Right hindlimb (tissue), 1 donor: ENCODE measurements around the gene CELA2A.
"Not testable (repeated sequence)": the region's sequence is repeated elsewhere in the genome, so short reads cannot be mapped to it uniquely, and the experiment has no call there.

Source experiments
- DNase-seq: peaks from one replicate; pipeline ENCODE4 v3.0.0-alpha.2; 2018

The CELA2A gene

GRCh38 chr1:15445390-15446122 lies 11.0 kb upstream of the CELA2A start:
- no peak for DNase-seq

- DNase-seq, result no peak
Measured at GRCh38 chr1:15446212-15446611, 10.3 kb upstream of the CELA2A start.

- no peak for DNase-seq
Measured at GRCh38 chr1:15448877-15449462, 7.6 kb upstream of the CELA2A start.

GRCh38 chr1:15449567-15449966 lies 7.0 kb upstream of the CELA2A start:
- DNase-seq, result no peak

GRCh38 chr1:15451014-15451722 lies 5.4 kb upstream of the CELA2A start:
- no peak for DNase-seq

- no peak for DNase-seq
Measured at GRCh38 chr1:15452216-15452615, 4.3 kb upstream of the CELA2A start.

GRCh38 chr1:15452866-15453571 lies 3.5 kb upstream of the CELA2A start:
- no peak for DNase-seq

- DNase-seq, result no peak
Measured at GRCh38 chr1:15453734-15454133, 2.8 kb upstream of the CELA2A start.

- DNase-seq, result no peak
Measured at GRCh38 chr1:15454256-15454655, 2.3 kb upstream of the CELA2A start.

GRCh38 chr1:15455522-15455921 lies 1.0 kb upstream of the CELA2A start:
- DNase-seq, result no peak

- DNase-seq, result no peak
Measured at GRCh38 chr1:15457585-15457984, 1.1 kb downstream of the CELA2A start.

GRCh38 chr1:15458388-15458787 lies 1.9 kb downstream of the CELA2A start:
- DNase-seq, result not testable (repeated sequence)

- DNase-seq, result no peak
Measured at GRCh38 chr1:15459771-15460707, 3.5 kb downstream of the CELA2A start.

- DNase-seq, result no peak
Measured at GRCh38 chr1:15460708-15461095, 4.2 kb downstream of the CELA2A start.

GRCh38 chr1:15463064-15463800 lies 6.7 kb downstream of the CELA2A start:
- DNase-seq, result not testable (repeated sequence)

GRCh38 chr1:15463926-15464322 lies 7.4 kb downstream of the CELA2A start:
- DNase-seq, result not testable (repeated sequence)

GRCh38 chr1:15465674-15466073 lies 9.1 kb downstream of the CELA2A start:
- no peak for DNase-seq

- not testable (repeated sequence) for DNase-seq
Measured at GRCh38 chr1:15466955-15467625, 10.6 kb downstream of the CELA2A start.

- no peak for DNase-seq
Measured at GRCh38 chr1:15468145-15468544, 11.6 kb downstream of the CELA2A start.

- DNase-seq, result no peak
Measured at GRCh38 chr1:15469361-15469760, 12.8 kb downstream of the CELA2A start.
